ENCODE data around the gene RPS27L.

The RPS27L gene

GRCh38 chr15:63121382-63122001, 35.8 kb downstream of the RPS27L start, which contains the start of gene LACTB:
LACTB (plus strand) TSS chr15:63121861; CDS start chr15:63121872, 11 bp downstream.
- peaks cover 8% of the 10 kb centered on the region for H3K36me3 ChIP-seq (ENCODE audit: insufficient read depth, insufficient read length, low read length)
- DNase-seq (ENCODE audit: low read depth, low spot score) = peak; percentile 80
- H3K4me1 ChIP-seq (ENCODE audit: insufficient read depth, insufficient read length) = no peaks in the 10 kb centered on the region
- H3K9ac ChIP-seq (ENCODE audit: insufficient read length, low read depth) = peak within 1 kb of the TSS; percentile 90
- H3K4me3 ChIP-seq (ENCODE audit: insufficient read length, low read depth) = peak within 1 kb of the TSS; percentile 86
- no peaks in the 10 kb centered on the region for H3K27me3 ChIP-seq (ENCODE audit: insufficient read depth, insufficient read length)
- no peak for TF ChIP-seq YY1 (IDR thresholded peaks at IDR 0.05; ENCODE audit: insufficient read depth, insufficient read length)
- TF ChIP-seq ZNF274 (IDR thresholded peaks at IDR 0.05; ENCODE audit: low read depth, low read length) = no peak
- no peak for TF ChIP-seq SUZ12 (IDR thresholded peaks at IDR 0.05; ENCODE audit: extremely low read depth, insufficient read depth, insufficient read length)
- H3K9me3 ChIP-seq (ENCODE audit: insufficient read depth, low read length) = peaks cover 16% of the 10 kb centered on the region

- Histone ChIP-seq H3K4me1 (ENCODE audit: insufficient read depth, insufficient read length) (no peaks in the 10 kb centered on the region), H3K27me3 (ENCODE audit: insufficient read depth, insufficient read length) (no peaks in the 10 kb centered on the region), H3K4me3 (ENCODE audit: insufficient read length, low read depth) (no peak overlapping the region), H3K9me3 (ENCODE audit: insufficient read depth, low read length) (peaks cover 16% of the 10 kb centered on the region), H3K9ac (ENCODE audit: insufficient read length, low read depth) (no peak overlapping the region), H3K36me3 (ENCODE audit: insufficient read depth, insufficient read length, low read length) (no peaks in the 10 kb centered on the region)
- TF ChIP-seq SUZ12 (IDR thresholded peaks at IDR 0.05; ENCODE audit: extremely low read depth, insufficient read depth, insufficient read length) = no peak
- TF ChIP-seq ZNF274 (IDR thresholded peaks at IDR 0.05; ENCODE audit: low read depth, low read length) = no peak
- TF ChIP-seq YY1 (IDR thresholded peaks at IDR 0.05; ENCODE audit: insufficient read depth, insufficient read length) = no peak
- no peak for DNase-seq (ENCODE audit: low read depth, low spot score)
These were observed 38.4 kb downstream of the RPS27L start for GRCh38 chr15:63118854-63119253.

- no peaks in the 10 kb centered on the region for H3K27me3 ChIP-seq (ENCODE audit: insufficient read depth, insufficient read length)
- DNase-seq (ENCODE audit: low read depth, low spot score) = no peak
- H3K4me3 ChIP-seq (ENCODE audit: insufficient read length, low read depth) = no peak overlapping the region
- TF ChIP-seq YY1 (IDR thresholded peaks at IDR 0.05; ENCODE audit: insufficient read depth, insufficient read length) (no peak), SUZ12 (IDR thresholded peaks at IDR 0.05; ENCODE audit: extremely low read depth, insufficient read depth, insufficient read length) (no peak), ZNF274 (IDR thresholded peaks at IDR 0.05; ENCODE audit: low read depth, low read length) (no peak)
- peaks cover 10% of the 10 kb centered on the region for H3K9me3 ChIP-seq (ENCODE audit: insufficient read depth, low read length)
- H3K9ac ChIP-seq (ENCODE audit: insufficient read length, low read depth) = no peak overlapping the region
- H3K4me1 ChIP-seq (ENCODE audit: insufficient read depth, insufficient read length) = no peaks in the 10 kb centered on the region
- H3K36me3 ChIP-seq (ENCODE audit: insufficient read depth, insufficient read length, low read length) = no peaks in the 10 kb centered on the region
These were observed 42.8 kb downstream of the RPS27L start for GRCh38 chr15:63114465-63114864.

- H3K4me3 ChIP-seq (ENCODE audit: insufficient read length, low read depth) = no peak overlapping the region
- H3K36me3 ChIP-seq (ENCODE audit: insufficient read depth, insufficient read length, low read length) = no peaks in the 10 kb centered on the region
- H3K9ac ChIP-seq (ENCODE audit: insufficient read length, low read depth) = no peak overlapping the region
- H3K27me3 ChIP-seq (ENCODE audit: insufficient read depth, insufficient read length) = no peaks in the 10 kb centered on the region
- H3K4me1 ChIP-seq (ENCODE audit: insufficient read depth, insufficient read length) = no peaks in the 10 kb centered on the region
- no peak for DNase-seq (ENCODE audit: low read depth, low spot score)
- no peaks in the 10 kb centered on the region for H3K9me3 ChIP-seq (ENCODE audit: insufficient read depth, low read length)
- TF ChIP-seq ZNF274 (IDR thresholded peaks at IDR 0.05; ENCODE audit: low read depth, low read length) (no peak), SUZ12 (IDR thresholded peaks at IDR 0.05; ENCODE audit: extremely low read depth, insufficient read depth, insufficient read length) (no peak), YY1 (IDR thresholded peaks at IDR 0.05; ENCODE audit: insufficient read depth, insufficient read length) (no peak)
These were observed 44.4 kb downstream of the RPS27L start for GRCh38 chr15:63112871-63113270.

- H3K4me1 ChIP-seq (ENCODE audit: insufficient read depth, insufficient read length) = no peaks in the 10 kb centered on the region
- no peak overlapping the region for H3K4me3 ChIP-seq (ENCODE audit: insufficient read length, low read depth)
- no peaks in the 10 kb centered on the region for H3K27me3 ChIP-seq (ENCODE audit: insufficient read depth, insufficient read length)
- H3K36me3 ChIP-seq (ENCODE audit: insufficient read depth, insufficient read length, low read length) = no peaks in the 10 kb centered on the region
- no peak for DNase-seq (ENCODE audit: low read depth, low spot score)
- H3K9ac ChIP-seq (ENCODE audit: insufficient read length, low read depth) = no peak overlapping the region
- TF ChIP-seq ZNF274 (IDR thresholded peaks at IDR 0.05; ENCODE audit: low read depth, low read length) (no peak), SUZ12 (IDR thresholded peaks at IDR 0.05; ENCODE audit: extremely low read depth, insufficient read depth, insufficient read length) (no peak)
- H3K9me3 ChIP-seq (ENCODE audit: insufficient read depth, low read length) = no peaks in the 10 kb centered on the region
These were observed 45.8 kb downstream of the RPS27L start for GRCh38 chr15:63111481-63111880.

GRCh38 chr15:63110428-63111026, 46.8 kb downstream of the RPS27L start:
- no peak overlapping the region for H3K9ac ChIP-seq (ENCODE audit: insufficient read length, low read depth)
- TF ChIP-seq ZNF274 (IDR thresholded peaks at IDR 0.05; ENCODE audit: low read depth, low read length) (no peak), SUZ12 (IDR thresholded peaks at IDR 0.05; ENCODE audit: extremely low read depth, insufficient read depth, insufficient read length) (no peak), YY1 (IDR thresholded peaks at IDR 0.05; ENCODE audit: insufficient read depth, insufficient read length) (no peak)
- no peak overlapping the region for H3K4me3 ChIP-seq (ENCODE audit: insufficient read length, low read depth)
- no peak for DNase-seq (ENCODE audit: low read depth, low spot score)
- no peaks in the 10 kb centered on the region for H3K27me3 ChIP-seq (ENCODE audit: insufficient read depth, insufficient read length)
- no peaks in the 10 kb centered on the region for H3K36me3 ChIP-seq (ENCODE audit: insufficient read depth, insufficient read length, low read length)
- no peaks in the 10 kb centered on the region for H3K4me1 ChIP-seq (ENCODE audit: insufficient read depth, insufficient read length)
- H3K9me3 ChIP-seq (ENCODE audit: insufficient read depth, low read length) = peaks cover 4% of the 10 kb centered on the region; the same call in 1 of the 2 replicates

GRCh38 chr15:63109920-63110319, 47.4 kb downstream of the RPS27L start:
- Histone ChIP-seq H3K36me3 (ENCODE audit: insufficient read depth, insufficient read length, low read length) (no peaks in the 10 kb centered on the region), H3K9ac (ENCODE audit: insufficient read length, low read depth) (no peak overlapping the region), H3K9me3 (ENCODE audit: insufficient read depth, low read length) (peaks cover 11% of the 10 kb centered on the region; the same call in 1 of the 2 replicates), H3K27me3 (ENCODE audit: insufficient read depth, insufficient read length) (no peaks in the 10 kb centered on the region), H3K4me1 (ENCODE audit: insufficient read depth, insufficient read length) (no peaks in the 10 kb centered on the region), H3K4me3 (ENCODE audit: insufficient read length, low read depth) (no peak overlapping the region)
- DNase-seq (ENCODE audit: low read depth, low spot score) = no peak
- TF ChIP-seq SUZ12 (IDR thresholded peaks at IDR 0.05; ENCODE audit: extremely low read depth, insufficient read depth, insufficient read length) = no peak
- TF ChIP-seq YY1 (IDR thresholded peaks at IDR 0.05; ENCODE audit: insufficient read depth, insufficient read length) = no peak
- TF ChIP-seq ZNF274 (IDR thresholded peaks at IDR 0.05; ENCODE audit: low read depth, low read length) = no peak

All from NT2/D1 (cell line).